HG02678 (cell line): Measurements from ENCODE around the gene SERPIND1.
"Not testable (repeated sequence)": the region's sequence is repeated elsewhere in the genome, so short reads cannot be mapped to it uniquely, and the experiment has no call there.

ENCODE experiments used
- ATAC-seq: cut with Tn5 transposase; IDR thresholded peaks from one replicate; pipeline ENCODE4 v1.9.1; 2021; ENCODE audit warnings: mild to moderate bottlenecking, moderate library complexity; ENCODE audit not compliant: unreplicated experiment

The SERPIND1 gene, protein sequence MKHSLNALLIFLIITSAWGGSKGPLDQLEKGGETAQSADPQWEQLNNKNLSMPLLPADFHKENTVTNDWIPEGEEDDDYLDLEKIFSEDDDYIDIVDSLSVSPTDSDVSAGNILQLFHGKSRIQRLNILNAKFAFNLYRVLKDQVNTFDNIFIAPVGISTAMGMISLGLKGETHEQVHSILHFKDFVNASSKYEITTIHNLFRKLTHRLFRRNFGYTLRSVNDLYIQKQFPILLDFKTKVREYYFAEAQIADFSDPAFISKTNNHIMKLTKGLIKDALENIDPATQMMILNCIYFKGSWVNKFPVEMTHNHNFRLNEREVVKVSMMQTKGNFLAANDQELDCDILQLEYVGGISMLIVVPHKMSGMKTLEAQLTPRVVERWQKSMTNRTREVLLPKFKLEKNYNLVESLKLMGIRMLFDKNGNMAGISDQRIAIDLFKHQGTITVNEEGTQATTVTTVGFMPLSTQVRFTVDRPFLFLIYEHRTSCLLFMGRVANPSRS

DNA sequence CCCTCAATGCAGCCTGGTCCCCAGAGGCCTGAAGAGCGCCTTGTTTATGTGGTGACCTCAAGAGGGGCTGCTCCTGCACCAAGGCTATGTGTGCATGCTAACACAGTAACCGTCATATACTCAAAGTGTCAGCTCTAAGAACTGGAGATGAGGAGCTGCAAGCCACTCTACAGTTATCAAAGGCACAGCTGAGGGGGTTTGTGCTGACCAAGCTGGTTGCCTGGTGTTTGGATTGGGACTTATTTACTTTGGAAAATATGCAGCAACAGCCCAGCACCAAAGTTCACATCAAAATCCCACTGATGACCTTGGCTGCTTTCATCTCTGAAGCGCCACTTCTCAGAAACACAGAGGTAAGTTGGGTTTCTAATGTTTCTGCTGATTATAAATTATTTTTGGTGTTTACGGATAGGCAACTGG lies at the start of gene SERPIND1:
Gene SERPIND1 (plus strand): TSS at position 321 of the 420 bp plus-strand sequence. CDS start 5,200 bp downstream, outside the sequence.
- no peak for ATAC-seq

DNA sequence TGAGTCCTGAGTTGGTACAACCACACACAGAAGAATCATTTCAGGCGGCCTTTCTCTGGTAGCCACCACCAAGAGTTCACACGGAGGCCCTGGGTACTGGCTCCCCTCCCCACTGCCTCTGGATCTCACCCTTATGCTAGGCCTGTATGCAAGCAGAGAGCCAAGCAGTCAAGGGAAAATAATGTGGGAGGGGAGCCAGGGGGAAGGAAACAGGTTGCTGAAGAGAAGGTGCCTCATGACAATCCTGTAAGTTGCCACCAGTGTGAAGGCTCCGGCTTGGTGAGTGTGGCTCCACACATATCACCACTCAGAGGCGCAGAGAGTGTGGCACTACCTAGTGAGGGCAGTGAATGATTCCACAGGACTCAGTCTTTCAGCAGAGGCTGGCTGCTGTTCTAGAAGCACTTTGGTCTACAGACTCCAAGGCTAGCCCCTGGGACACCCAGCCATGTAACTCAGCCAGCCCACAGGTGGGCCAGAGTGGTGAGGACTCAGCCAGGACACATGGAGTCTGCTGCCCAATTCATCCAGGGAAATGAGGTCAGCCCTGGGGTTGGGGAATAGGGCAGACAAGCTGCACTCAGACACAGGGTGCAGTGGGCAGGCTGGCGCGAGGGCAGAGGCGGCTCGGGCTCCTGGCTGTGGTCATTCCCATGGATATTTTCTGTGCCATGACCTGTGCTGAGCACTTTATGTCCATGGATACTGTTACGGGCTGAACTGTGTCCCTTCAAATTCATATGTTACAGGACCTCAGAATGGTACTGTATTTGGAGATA lies 49.0 kb upstream of the SERPIND1 start:
- no peak for ATAC-seq

- ATAC-seq: no peak
These were observed 47.8 kb upstream of the SERPIND1 start for GRCh38 chr22:20725987-20726558.

GRCh38 chr22:20727118-20728015 lies 46.5 kb upstream of the SERPIND1 start:
- ATAC-seq: no peak

DNA sequence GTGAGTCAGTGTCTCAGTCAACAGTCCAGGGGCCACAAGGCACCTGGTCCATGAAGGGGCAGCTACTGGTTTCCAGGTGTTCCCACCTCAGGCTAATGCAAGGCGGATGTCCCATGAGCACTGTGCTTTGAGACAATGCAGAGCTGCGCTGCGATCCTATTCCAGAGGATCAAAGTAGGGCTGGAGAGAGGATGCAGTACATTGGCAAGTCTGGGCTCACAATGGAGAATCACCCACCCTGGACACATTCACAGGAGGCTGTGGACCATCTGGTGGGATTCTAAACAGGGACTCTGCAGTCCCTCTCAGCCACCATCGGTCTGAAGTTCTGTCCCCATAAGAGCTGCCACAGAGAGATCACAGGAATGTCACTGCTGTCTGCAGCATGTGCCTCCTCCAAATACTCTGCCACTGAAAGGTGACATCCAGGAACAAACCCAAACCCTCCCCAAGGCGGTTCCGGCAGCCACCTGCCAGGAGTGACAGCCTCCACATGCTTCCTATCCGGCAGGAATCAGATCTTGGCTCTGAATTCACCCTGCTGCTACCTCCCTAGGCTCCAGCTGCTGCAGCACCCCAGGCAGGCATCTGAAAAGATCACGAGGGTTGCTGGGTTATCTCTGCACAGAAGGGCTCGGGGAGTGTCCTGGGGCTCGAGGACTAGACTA lies 45.3 kb upstream of the SERPIND1 start:
- no peak for ATAC-seq

- ATAC-seq: no peak
These were observed 44.7 kb upstream of the SERPIND1 start for GRCh38 chr22:20729194-20729593.

GRCh38 chr22:20732431-20732830 lies 41.5 kb upstream of the SERPIND1 start:
- not testable (repeated sequence) for ATAC-seq

GRCh38 chr22:20735356-20736162 lies 38.4 kb upstream of the SERPIND1 start:
- not testable (repeated sequence) for ATAC-seq

GRCh38 chr22:20736891-20737290 lies 37.0 kb upstream of the SERPIND1 start:
- not testable (repeated sequence) for ATAC-seq

- no peak for ATAC-seq
These were observed 35.4 kb upstream of the SERPIND1 start for GRCh38 chr22:20738394-20739089.

- ATAC-seq: no peak
These were observed 33.5 kb upstream of the SERPIND1 start for GRCh38 chr22:20740222-20740951.

DNA sequence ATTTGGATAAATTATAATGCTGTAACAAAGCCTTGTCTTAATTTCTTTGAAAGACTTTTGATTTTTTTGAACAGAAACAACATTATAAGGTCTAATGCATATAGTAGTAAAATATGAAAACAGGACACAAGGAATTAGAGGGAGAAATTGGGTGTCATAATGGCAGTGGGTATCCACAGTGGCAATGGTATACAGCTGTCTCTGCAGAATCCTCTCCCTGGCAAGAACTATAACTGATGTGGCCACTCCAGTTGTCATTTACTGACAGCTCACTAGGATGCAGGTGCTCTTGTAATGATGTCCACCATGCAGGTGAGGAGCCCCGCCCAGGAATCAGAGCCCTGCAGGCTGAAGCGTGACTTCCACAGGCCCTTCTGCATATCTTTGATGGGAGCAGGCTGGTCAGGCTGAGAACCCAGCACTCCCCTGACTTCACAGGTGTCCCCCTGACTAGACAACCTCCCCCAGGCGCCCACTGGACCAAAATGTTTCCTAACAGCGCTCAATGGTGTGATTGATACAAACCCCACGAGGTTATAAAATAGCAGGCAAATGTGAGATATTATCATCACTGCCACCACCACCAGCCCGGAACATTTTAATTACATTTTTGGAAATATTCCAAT lies 32.8 kb upstream of the SERPIND1 start:
- ATAC-seq: no peak

DNA sequence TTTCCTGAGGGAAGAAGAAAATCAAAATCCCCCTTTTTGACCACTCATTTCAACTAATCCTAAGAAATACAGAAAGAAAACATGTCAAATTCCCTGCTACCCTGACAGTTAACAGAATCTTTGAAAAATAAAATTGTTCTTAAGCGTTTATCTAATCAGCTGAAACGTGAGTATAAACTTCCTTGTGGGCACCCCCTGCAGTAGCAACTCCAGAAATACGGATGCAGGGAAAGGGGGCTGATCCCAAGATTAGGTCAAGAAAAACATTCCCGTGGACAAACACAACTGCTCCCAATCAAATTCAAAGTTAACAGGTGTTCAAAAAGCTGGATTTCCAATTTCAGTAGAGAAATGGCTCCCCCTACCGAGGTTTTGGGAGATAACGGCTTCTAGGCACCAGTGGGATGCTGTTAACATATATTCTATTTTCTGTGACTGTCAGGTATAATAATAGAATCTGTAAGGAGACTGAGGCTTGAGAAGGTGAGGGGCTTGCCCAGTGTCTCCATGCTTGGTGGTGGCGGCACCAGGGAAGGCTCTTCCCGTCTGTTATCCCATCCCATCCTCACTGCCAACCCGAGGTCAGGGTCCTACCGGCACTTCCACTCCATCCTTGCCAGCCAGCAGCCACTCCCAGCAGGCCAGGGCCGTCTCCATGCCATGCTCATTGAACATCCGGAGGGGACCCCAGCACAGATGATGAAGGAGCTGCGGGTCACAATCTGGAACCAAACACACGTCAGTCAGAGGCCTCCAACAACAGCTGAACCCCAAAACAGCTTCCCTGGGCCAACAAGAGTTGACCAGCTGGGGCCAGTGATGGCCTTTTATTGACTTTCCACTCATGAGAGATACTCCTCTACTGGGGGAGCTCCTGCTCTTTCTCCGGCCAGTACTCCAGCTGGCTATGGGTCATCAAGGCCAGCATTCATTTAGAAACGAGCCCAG lies 32.0 kb upstream of the SERPIND1 start:
- ATAC-seq: no peak

DNA sequence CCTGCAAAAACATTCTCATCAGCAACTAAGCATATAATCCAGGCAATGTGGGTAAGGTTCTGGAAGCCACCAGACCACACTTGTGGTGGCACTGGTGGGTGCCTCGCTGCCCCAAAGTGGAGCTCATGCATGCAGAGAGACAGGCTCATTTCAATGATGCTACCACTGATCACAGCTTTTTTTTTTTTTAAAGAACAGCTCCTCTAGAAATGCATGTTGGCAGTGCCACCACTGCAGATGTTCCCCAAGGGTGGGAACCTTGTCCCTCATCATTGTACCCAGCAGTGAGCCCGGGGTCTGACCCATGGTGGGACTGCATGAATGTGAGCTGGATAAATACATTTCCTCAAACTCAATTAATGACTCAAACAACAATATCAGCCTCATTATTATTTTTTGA lies 31.1 kb upstream of the SERPIND1 start:
- no peak for ATAC-seq

DNA sequence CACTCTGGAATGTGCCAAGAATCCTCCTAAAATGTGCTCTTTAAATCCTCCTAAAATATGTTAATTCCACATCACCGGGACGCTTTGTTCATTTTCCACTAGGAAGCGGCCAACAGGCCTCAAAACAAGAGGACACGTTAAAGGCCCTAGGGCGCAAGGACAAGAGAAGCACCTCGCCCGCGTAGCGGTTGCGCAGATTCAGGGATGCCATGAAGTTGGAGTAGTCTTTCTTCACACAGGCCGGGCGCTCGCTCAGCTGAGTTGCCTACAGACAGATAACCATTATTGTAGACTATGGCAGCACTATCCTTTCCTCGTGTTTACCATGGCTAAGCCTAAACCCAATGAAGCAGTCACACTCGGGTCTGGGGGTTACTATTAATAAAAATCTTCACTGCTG lies 29.5 kb upstream of the SERPIND1 start:
- no peak for ATAC-seq

DNA sequence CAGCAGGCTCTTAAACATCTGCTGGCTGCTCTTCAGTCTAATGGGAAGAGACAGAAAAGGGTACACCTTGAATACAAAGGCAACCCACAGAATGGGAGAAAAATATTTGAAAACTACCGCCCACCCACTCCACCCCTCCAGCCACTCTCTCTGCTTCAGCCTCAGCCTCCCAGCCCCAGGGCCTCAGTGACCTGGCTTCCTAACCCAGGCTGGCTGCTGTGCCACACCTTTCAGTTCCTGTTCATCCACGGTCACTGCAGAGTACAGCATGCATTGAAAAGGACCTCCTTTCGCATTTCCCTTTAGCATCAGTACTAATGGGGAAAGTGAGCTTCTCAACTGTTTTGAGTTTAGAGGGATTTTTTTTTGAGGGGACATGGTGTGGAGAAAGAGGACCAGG lies 28.8 kb upstream of the SERPIND1 start:
- ATAC-seq: no peak
